Measurements from ENCODE around the gene SORCS2. TPM values are rescaled to one million over a fixed set of nuclear protein-coding genes. Genes with fewer than 3 reads are reported as not detected.
A peak's percentile ranks its signal among the peaks of the same experiment; 100 is the strongest.

The SORCS2 gene
- total and polyA plus RNA-seq, 2 of the 8 experiments (the other 6 are each of a cell fraction or from before 2014, with no cell fraction given): 0.36 to 1.8 TPM

DNA sequence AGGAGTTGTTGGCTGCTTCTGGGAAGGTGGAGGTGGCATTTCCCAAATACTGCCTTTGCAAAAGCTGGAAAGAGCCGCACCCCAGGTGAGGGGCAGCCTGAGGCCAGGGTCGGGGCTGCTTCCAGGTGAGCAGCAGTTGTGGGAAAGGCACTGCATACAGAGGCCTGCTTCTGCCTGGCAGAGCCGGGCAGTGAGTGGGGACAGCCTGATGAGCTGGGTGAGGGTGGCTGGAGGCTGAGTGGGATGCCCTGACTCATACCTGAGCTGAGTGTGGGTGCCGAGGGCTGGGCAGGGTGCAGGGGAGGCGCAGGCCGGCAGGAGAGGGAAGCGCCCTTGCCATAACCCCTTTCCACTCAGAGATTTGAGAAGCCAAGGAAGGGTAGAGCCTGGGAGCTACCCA is 248.9 kb downstream of the SORCS2 start:
- Histone ChIP-seq H3K79me2 (ENCODE audit: control insufficient read depth in 1 of 2, insufficient read depth in 2 of 2, low read length in 2 of 2) (no peaks in the 10 kb centered on the region), H3K4me3 (ENCODE audit: extremely low read depth in 1 of 4, insufficient read depth in 2 of 4, low read depth in 3 of 4, low read length in 4 of 4) (no peak overlapping the region), H3K14ac (ENCODE audit: insufficient read length) (no peak overlapping the region), H3K4me1 (replicated peaks in 1 of 4; ENCODE audit: control insufficient read depth in 3 of 4, insufficient read depth in 4 of 4, low read length in 3 of 4) (peaks cover 0 to 10% (median under 1%) of the 10 kb centered on the region in 4 experiments; a peak in 3 of 7 replicates), H4K91ac (replicated peaks; ENCODE audit: insufficient read length, low read length) (peak overlapping the region; percentile 44), H3K23me2 (ENCODE audit: low read depth, low read length) (no peaks in the 10 kb centered on the region), H2BK20ac (ENCODE audit: low read length) (peak overlapping the region; percentile 72; the same call in 1 of the 2 replicates), H4K20me1 (replicated peaks in 1 of 2; ENCODE audit: control insufficient read depth in 1 of 2, insufficient read depth in 2 of 2, low read length in 2 of 2) (no peaks in the 10 kb centered on the region), H3K36me3 (ENCODE audit: control insufficient read depth in 2 of 4, insufficient read depth in 4 of 4, low read length in 3 of 4) (no peaks in the 10 kb centered on the region; a peak in 1 of 8 replicates), H3K18ac (ENCODE audit: extremely low read depth, low read length) (peak overlapping the region; percentile 48), H4K8ac (ENCODE audit: extremely low read depth, insufficient read depth, low read length) (no peak overlapping the region), H2AFZ (ENCODE audit: low read length) (no peak overlapping the region), H3K23ac (ENCODE audit: insufficient read length) (no peak overlapping the region), H3K4ac (replicated peaks; ENCODE audit: insufficient read length, low read depth, low read length) (peak overlapping the region; percentile 21), H3K9me3 (ENCODE audit: insufficient read depth in 2 of 2, low read depth in 1 of 2, low read length in 1 of 2) (0 out of 4 replicates have a peak, but pooled peaks cover 0 to 9% of the 10 kb centered on the region in 2 experiments), H3K27me3 (replicated peaks in 1 of 4; ENCODE audit: control insufficient read depth in 3 of 4, extremely low read depth in 1 of 4, insufficient read depth in 3 of 4, low read length in 3 of 4) (no peaks in the 10 kb centered on the region; a peak in 1 of 7 replicates), H3K27ac (ENCODE audit: low read depth, low read length) (no peak overlapping the region), H2BK120ac (replicated peaks; ENCODE audit: low read depth, low read length) (no peak overlapping the region), H2BK12ac (ENCODE audit: low read depth, low read length) (peak overlapping the region; percentile 87; the same call in 1 of the 2 replicates), H3K56ac (replicated peaks; ENCODE audit: insufficient read length, low read depth, low read length) (no peak overlapping the region), H3K4me2 (ENCODE audit: insufficient read depth in 1 of 2, low read depth in 2 of 2, low read length in 2 of 2) (no peak overlapping the region), H4K5ac (ENCODE audit: insufficient read length, low read depth, low read length) (no peak overlapping the region), H3K9ac (replicated peaks in 1 of 4; ENCODE audit: extremely low read depth in 1 of 4, low read depth in 3 of 4, low read length in 3 of 4) (no peak overlapping the region), H2AK5ac (ENCODE audit: low read depth, low read length) (no peak overlapping the region), H3K79me1 (ENCODE audit: low read depth, low read length) (no peaks in the 10 kb centered on the region), H2BK15ac (ENCODE audit: low read length) (peak overlapping the region; percentile 61; the same call in 1 of the 2 replicates), H2BK5ac (ENCODE audit: low read depth, low read length) (peak overlapping the region; percentile 71)
- POLR2A ChIA-PET (ENCODE audit: partially characterized antibody): no interaction called here
- CTCF ChIA-PET (ENCODE audit: partially characterized antibody): interaction anchor here (0.6 to 1.1 kb wide), 4 partner anchors 12 to 596 kb away, joined by 3 to 4 read pairs (median 3); no protein-coding TSS in a partner anchor
- DNase-seq (ENCODE audit: low read depth in 1 of 2, low spot score in 2 of 2) (no peak), FAIRE-seq (no peak)
- WGBS, 2 experiments (ENCODE audit: extremely low coverage in 1 of 2, insufficient coverage in 1 of 2, insufficient read length in 1 of 2, insufficient replicate concordance in 2 of 2, low coverage in 1 of 2, low lambda C conversion rate in 2 of 2, missing lambda C conversion rate in 1 of 2): 83% methylated on average over 7 of the region's 7 CpGs; no CpG with 5 or more reads in 1 of the 2 experiments
- TF ChIP-seq EP300 (IDR thresholded peaks at IDR 0.05; ENCODE audit: borderline replicate concordance in 1 of 2, low read depth in 2 of 2, low read length in 2 of 2): no peak
- no peak for TF ChIP-seq RXRA (IDR thresholded peaks at IDR 0.05; ENCODE audit: insufficient read depth, low read depth, low read length)
